ENCODE measurements around the gene MAD2L1BP.

Gene MAD2L1BP

GRCh38 chr6:43682724-43683429 lies 47.2 kb downstream of the MAD2L1BP start:
- DNase-seq (ENCODE audit: low read depth in 2 of 2), result no peak

GRCh38 chr6:43683708-43684455 lies 48.2 kb downstream of the MAD2L1BP start:
- DNase-seq (ENCODE audit: low read depth in 2 of 2), result no peak

GRCh38 chr6:43687079-43687436 lies 51.4 kb downstream of the MAD2L1BP start:
- DNase-seq (ENCODE audit: low read depth in 2 of 2), result no peak

GRCh38 chr6:43687437-43688347 lies 52.1 kb downstream of the MAD2L1BP start, which contains the start of gene MRPS18A:
Gene MRPS18A (minus strand): TSS chr6:43687791. CDS start chr6:43687779, 12 bp downstream.
- DNase-seq (ENCODE audit: low read depth in 2 of 2), result peak; percentile 78 to 80

- DNase-seq (ENCODE audit: low read depth in 2 of 2), result no peak
Measured at GRCh38 chr6:43689421-43689820, 53.8 kb downstream of the MAD2L1BP start.

All from stimulated activated CD4-positive, alpha-beta T cell treated with anti-CD3 and anti-CD28 coated beads, Interleukin-4, amount 100 ng/mL, for 48 hours (primary cell).